GM23338 (cell line): ENCODE data around the gene ROBO1.

Experiments used
- CTCF ChIP-seq, 2 experiments: fragments of 200-600 bp in 1 of 2; sonication (generic) in 1 of 2; conservative IDR thresholded peaks; 2 replicates each; pipeline versions ENCODE4 v1.5.1 to v1.6.1; 2016 to 2017; ENCODE audit warnings: antibody characterized with exemption in 2 of 2, low read depth in 2 of 2, mild to moderate bottlenecking in 2 of 2, moderate library complexity in 1 of 2
- EZH2 ChIP-seq: fragments of 200-600 bp; sonication (generic); IDR thresholded peaks from one replicate; pipeline ENCODE4 v1.8.0; 2017; ENCODE audit warnings: antibody characterized with exemption, mild to moderate bottlenecking, low read depth; ENCODE audit not compliant: unreplicated experiment
- EZH2phosphoT487 ChIP-seq: fragments of 200-600 bp; sonication (generic); IDR thresholded peaks from one replicate; pipeline ENCODE4 v1.8.1; 2018; ENCODE audit warnings: antibody characterized with exemption; ENCODE audit not compliant: unreplicated experiment
- JUNB ChIP-seq: IDR thresholded peaks from one replicate; pipeline ENCODE4 v1.6.1; 2016; ENCODE audit warnings: antibody characterized with exemption; ENCODE audit not compliant: unreplicated experiment
- POLR2AphosphoS5 ChIP-seq: IDR thresholded peaks from 2 replicates; pipeline ENCODE4 v1.6.1; 2016; ENCODE audit warnings: antibody characterized with exemption, low read depth
- REST ChIP-seq: IDR thresholded peaks from one replicate; pipeline ENCODE4 v1.6.1; 2018; ENCODE audit warnings: antibody characterized with exemption; ENCODE audit not compliant: unreplicated experiment

DNA sequence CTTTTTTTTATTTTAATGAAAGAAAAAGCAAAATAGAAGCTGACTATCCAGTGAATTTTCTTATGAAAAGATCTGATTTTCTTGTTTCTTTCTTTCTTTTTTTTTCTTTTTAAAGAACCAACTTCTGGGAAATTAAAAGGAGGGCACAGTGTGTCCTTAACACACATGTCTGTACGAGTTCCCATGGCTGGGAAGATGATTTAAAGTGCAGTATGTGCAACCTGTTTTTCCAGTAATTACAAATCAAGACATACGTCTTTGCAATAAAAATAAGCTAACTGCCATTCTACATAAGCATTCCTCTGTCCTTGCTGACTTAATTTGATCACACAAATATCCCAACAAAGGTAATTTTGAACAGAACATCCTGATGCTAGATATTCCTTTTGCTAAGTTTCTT lies 416.1 kb downstream of the ROBO1 start:
- TF ChIP-seq EZH2phosphoT487 (no peak), CTCF (conservative IDR thresholded peaks at IDR 0.05; ENCODE audit: low read depth in 2 of 2) (no peak), EZH2 (no peak), POLR2AphosphoS5 (no peak), JUNB (no peak), REST (no peak)
